Heart left ventricle (tissue), 16 donors: Measurements from ENCODE around the gene PGAP1. TPM values are rescaled to one million over a fixed set of nuclear protein-coding genes. Genes with fewer than 3 reads are reported as not detected.

Source experiments
- ATAC-seq, 4 donors: fragments of 200-7000 bp; cut with Tn5 transposase; one replicate each; pipeline ENCODE4 v1.9.1; 2020 to 2022; ENCODE audit warnings: moderate library complexity in 4 of 4, mild to moderate bottlenecking in 3 of 4, moderate number of reproducible peaks in 1 of 4
- DNase-seq, 5 donors: peaks; one replicate each; pipeline ENCODE4 v3.0.0-alpha.2; 2020
- H3K27ac ChIP-seq, 12 donors: fragments of 200-600 bp; sonication (generic) in 4 of 12; one replicate each; pipeline versions ENCODE4 v1.5.0 to v1.8.0; 2016 to 2022; ENCODE audit warnings: mild to moderate bottlenecking in 2 of 12
- H3K27me3 ChIP-seq, 9 donors: fragments of 200-600 bp; sonication (generic) in 2 of 9; one replicate each; pipeline versions ENCODE4 v1.5.1 to v1.8.0; 2016 to 2022; ENCODE audit warnings: mild to moderate bottlenecking in 3 of 9
- H3K36me3 ChIP-seq, 9 donors: fragments of 200-600 bp; sonication (generic) in 2 of 9; one replicate each; pipeline versions ENCODE4 v1.5.0 to v1.8.0; 2018 to 2022; ENCODE audit warnings: mild to moderate bottlenecking in 2 of 9
- H3K4me1 ChIP-seq, 12 donors: fragments of 200-600 bp; sonication (generic) in 4 of 12; one replicate each; pipeline versions ENCODE4 v1.5.0 to v1.8.0; 2016 to 2022; ENCODE audit warnings: mild to moderate bottlenecking in 3 of 12
- H3K4me3 ChIP-seq, 12 donors: fragments of 200-600 bp; sonication (generic) in 4 of 12; one replicate each; pipeline versions ENCODE4 v1.5.0 to v1.8.0; 2017 to 2022; ENCODE audit warnings: mild to moderate bottlenecking in 9 of 12, moderate library complexity in 4 of 12
- H3K9me3 ChIP-seq, 12 donors: fragments of 200-600 bp; sonication (generic) in 4 of 12; one replicate each; pipeline versions ENCODE4 v1.5.0 to v1.8.0; 2016 to 2022; ENCODE audit warnings: mild to moderate bottlenecking in 1 of 12
- CTCF ChIP-seq, 12 donors: fragments of 200-600 bp; sonication (generic) in 4 of 12; IDR thresholded peaks; one replicate each; pipeline versions ENCODE4 v1.5.0 to v1.8.0; 2018 to 2022; ENCODE audit warnings: antibody characterized with exemption in 12 of 12, mild to moderate bottlenecking in 5 of 12
- POLR2A ChIP-seq, 2 donors: fragments of 450-650 bp; IDR thresholded peaks; one replicate each; pipeline ENCODE4 v1.6.1; 2017; ENCODE audit warnings: antibody characterized with exemption in 2 of 2, mild to moderate bottlenecking in 2 of 2, moderate library complexity in 2 of 2
- WGBS, 4 donors: extraction: QIAGEN DNeasy Blood & Tissue Kit in 2 of 4; methylation state at CpG; one replicate each; pipeline versions ENCODE4 v1.1.5 to v1.1.7; 2013 to 2018; 5-methylcytosine and 5-hydroxymethylcytosine counted together
- intact Hi-C, 10 donors: fragments of 100-400 bp; cut with DNase I; formaldehyde crosslinking; loops; one replicate each; pipeline versions ENCODE4 v1.11.1 to v1.14.2; 2022
- polyA plus RNA-seq, 2 donors: library from polyadenylated mRNA; stranded (reverse); fragments of 200-250 nt; gene quantifications; one replicate each; pipeline ENCODE4 v1.2.3, GENCODE V29; 2013
- total RNA-seq, 9 donors: library from RNA; depleted of rRNA in 2 of 9; stranded (reverse); fragments of >200 nt in 2 of 9; fragmentation: NEBNext Ultra II Directional in 3 of 9; extraction: Animal tissue kit (Norgen Biotek cat#: 25700) in 3 of 9; gene quantifications; one replicate each; pipeline versions ENCODE4 v1.1.0 to v1.2.4, GENCODE V29; 2016 to 2023
- donor health status: ischemic (EF 13 %, LVEDD 7.1; RV severe dilation, severe dysfunction).
- donor health status: healthy with polysubstance abuse.
- donor health status: DM: no; HTN: yes; CAD: no.
- donor health status: DM: no; HTN: no; CAD: no.
- donor health status: ischemic (EF 25% LVEDD 6.9; RV normal size, moderate dysfunction).
- donor health status: ischemic (EF 25% LVEDD 5.7; RV mildly dilated, moderate dysfunction).
- donor health status: healthy.
- donor health status: DM: yes; HTN: yes; CAD: no.
- donor health status: ischemic (EF 35%, LVEDD 5.7; RV mildly dilated, moderate dysfunction).
- donor health status: nonischemic (EF 11% LVEDD 7.7; RV severe dilation, severe dysfunction).
- donor health status: DM: yes; HTN: yes; CAD: no.
- donor health status: PGD.
- donor health status: ischemic (EF 29% LVEDD 5.4; RV normal size, mild dysfunction).
- donor health status: nonischemic (EF 23%, LVEDD 6.1; RV moderate dilation, normal function).

The PGAP1 gene
- total and polyA plus RNA-seq, 11 donors: 1.2 to 8.8 (median 5.2) TPM

- Histone ChIP-seq H3K27me3 (no peaks in the 10 kb centered on the region), H3K36me3 (no peaks in the 10 kb centered on the region), H3K4me1 (peaks cover 0 to 16% (median 0%) of the 10 kb centered on the region in 12 donors), H3K9me3 (peaks cover 0 to 3% (median 0%) of the 10 kb centered on the region in 12 donors), H3K27ac (no peak overlapping the region), H3K4me3 (no peak overlapping the region)
- ATAC-seq (no peak), DNase-seq (no peak)
- TF ChIP-seq POLR2A (IDR thresholded peaks at IDR 0.05): no peak
- TF ChIP-seq CTCF (IDR thresholded peaks at IDR 0.05): no peak
- intact Hi-C loops: no loop called here
- WGBS, 4 donors: 67 to 75% (median 70%) methylated on average over 4 of the region's 4 CpGs
Observed at GRCh38 chr2:196970099-196970498, 43.6 kb upstream of the PGAP1 start.

- Histone ChIP-seq H3K36me3 (no peaks in the 10 kb centered on the region), H3K4me1 (peaks cover 0 to 16% (median 0%) of the 10 kb centered on the region in 12 donors), H3K4me3 (no peak overlapping the region), H3K27ac (no peak overlapping the region), H3K9me3 (peaks cover 0 to 3% (median 0%) of the 10 kb centered on the region in 12 donors), H3K27me3 (no peaks in the 10 kb centered on the region)
- 90 to 95% (median 92%) methylated on average over 1 of the region's 1 CpG for WGBS, 4 donors
- TF ChIP-seq POLR2A (IDR thresholded peaks at IDR 0.05) (no peak), CTCF (IDR thresholded peaks at IDR 0.05) (no peak)
- ATAC-seq (no peak), DNase-seq (no peak)
- intact Hi-C loops: no loop called here
Observed at GRCh38 chr2:196968516-196968915, 42.0 kb upstream of the PGAP1 start.

GRCh38 chr2:196967775-196968174, 41.3 kb upstream of the PGAP1 start:
- H3K27me3 ChIP-seq: no peaks in the 10 kb centered on the region
- no peak overlapping the region for H3K4me3 ChIP-seq

GRCh38 chr2:196967116-196967515, 40.6 kb upstream of the PGAP1 start:
- WGBS, 4 donors: 15 to 30% (median 23%) methylated on average over 7 of the region's 7 CpGs
- Histone ChIP-seq H3K36me3 (no peaks in the 10 kb centered on the region), H3K27me3 (no peaks in the 10 kb centered on the region), H3K4me3 (peak overlapping the region in 10 of 12 donors; percentile 18 to 57 (median 33)), H3K4me1 (peaks cover 0 to 16% (median 0%) of the 10 kb centered on the region in 12 donors), H3K9me3 (peaks cover 0 to 3% (median 0%) of the 10 kb centered on the region in 12 donors), H3K27ac (peak overlapping the region in 6 of 12 donors; percentile 3 to 25 (median 14))
- peak in 1 of 5 donors; percentile 29 for DNase-seq
- TF ChIP-seq CTCF (IDR thresholded peaks at IDR 0.05) (no peak), POLR2A (IDR thresholded peaks at IDR 0.05) (no peak)
- peak in 3 of 4 donors; percentile 66 to 71 (median 67) for ATAC-seq
- intact Hi-C loops: no loop called here

More at GRCh38 chr2:196967775-196968174, 41.3 kb upstream of the PGAP1 start:
- TF ChIP-seq POLR2A (IDR thresholded peaks at IDR 0.05) (no peak), CTCF (IDR thresholded peaks at IDR 0.05) (no peak)
- Histone ChIP-seq H3K27ac (no peak overlapping the region), H3K4me1 (peaks cover 0 to 16% (median 0%) of the 10 kb centered on the region in 12 donors), H3K36me3 (no peaks in the 10 kb centered on the region), H3K9me3 (peaks cover 0 to 3% (median 0%) of the 10 kb centered on the region in 12 donors)
- intact Hi-C loops: no loop called here
- ATAC-seq (no peak), DNase-seq (no peak)
- WGBS, 4 donors: 80 to 93% (median 85%) methylated on average over 3 of the region's 3 CpGs
